Panc1 (cell line): ENCODE measurements around the gene JMY. TPM values are rescaled to one million over a fixed set of nuclear protein-coding genes. Genes with fewer than 3 reads are reported as not detected.

Experiments used
- ATAC-seq: fragments of 200-7000 bp; cut with Tn5 transposase; 2 replicates; pipeline ENCODE4 v1.9.1; 2020; ENCODE audit warnings: mild to moderate bottlenecking, moderate library complexity
- BruUV-seq: library from RNA; stranded (reverse); fragments of 400-500 nt; replicated peaks from 2 replicates; lab custom pipeline; 2021; lab: Mats Ljungman, UMichigan
- CTCF ChIA-PET: fragments of 300-600 bp; sonication (Branson Sonifier 250); formaldehyde crosslinking; loops from one replicate; lab custom pipeline; 2022; ENCODE audit warnings: antibody characterized with exemption; lab: Charles Lee
- POLR2A ChIA-PET: fragments of 300-600 bp; sonication (Branson Sonifier 250); formaldehyde crosslinking; loops from one replicate; lab custom pipeline; 2022; ENCODE audit warnings: antibody characterized with exemption; lab: Charles Lee
- DNase-seq: peaks from one replicate; pipeline ENCODE4 v3.0.0-alpha.2; 2010; ENCODE audit warnings: low read depth, low spot score
- H3K27ac ChIP-seq: 2 replicates; pipeline ENCODE4 v1.5.1; 2011; ENCODE audit warnings: mild to moderate bottlenecking, low read length, inconsistent platforms
- H3K27me3 ChIP-seq: fragments of 200-500 bp; sonication (Bioruptor generic); 2 replicates; pipeline ENCODE4 v1.6.0; 2014; ENCODE audit warnings: low read length, inconsistent platforms; ENCODE audit not compliant: control insufficient read depth, insufficient read depth
- H3K36me3 ChIP-seq: fragments of 200-500 bp; sonication (Bioruptor generic); 2 replicates; pipeline ENCODE4 v1.5.1; 2014; ENCODE audit warnings: inconsistent platforms, mild to moderate bottlenecking, low read length, moderate library complexity; ENCODE audit not compliant: control insufficient read depth, insufficient read depth
- H3K4me1 ChIP-seq: 2 replicates; pipeline ENCODE4 v1.5.1; 2011; ENCODE audit warnings: inconsistent platforms, mild to moderate bottlenecking, low read length, moderate library complexity; ENCODE audit not compliant: control insufficient read depth, insufficient read depth
- H3K4me3 ChIP-seq, 2 experiments: 2 replicates each; pipeline ENCODE4 v1.5.1; 2011 to 2012; ENCODE audit warnings: low read depth in 2 of 2, low read length in 2 of 2, mild to moderate bottlenecking in 2 of 2, inconsistent platforms in 1 of 2, moderate library complexity in 1 of 2
- H3K9me3 ChIP-seq: fragments of 200-500 bp; sonication (Bioruptor generic); 2 replicates; pipeline ENCODE4 v1.5.1; 2014; ENCODE audit warnings: low read depth, mild to moderate bottlenecking, inconsistent platforms, low read length, moderate library complexity; ENCODE audit not compliant: control insufficient read depth, insufficient read depth
- POLR2AphosphoS5 ChIP-seq: IDR thresholded peaks from 2 replicates; pipeline ENCODE4 v1.6.1; 2012; ENCODE audit warnings: mild to moderate bottlenecking, low read depth, low read length, moderate library complexity
- SIN3A ChIP-seq: IDR thresholded peaks from 2 replicates; pipeline ENCODE4 v1.6.1; 2012; ENCODE audit warnings: low read depth, mild to moderate bottlenecking, low read length, moderate library complexity, borderline replicate concordance; ENCODE audit not compliant: insufficient read depth
- TCF7L2 ChIP-seq: IDR thresholded peaks from 2 replicates; pipeline ENCODE4 v1.6.1; 2011; ENCODE audit warnings: mild to moderate bottlenecking, low read depth, low read length, inconsistent platforms
- in situ Hi-C: cut with HindIII; loops from 2 replicates; pipeline ENCODE4 v1.10.0; 2016; ENCODE audit warnings: low sequenced_read_pairs, low pct_unique_long_range_greater_than_20kb
- intact Hi-C: fragments of 100-400 bp; cut with micrococcal nuclease; formaldehyde crosslinking; loops from one replicate; pipeline ENCODE4 v1.10.0; 2022; ENCODE audit not compliant: unreplicated experiment
- total RNA-seq: library from RNA; stranded (reverse); gene quantifications from one replicate; pipeline ENCODE4 v1.2.1, GENCODE V29; 2021; ENCODE audit not compliant: unreplicated experiment
- TF ChIP-seq, protein P1 (sequence below), 2 experiments: IDR thresholded peaks; 2 replicates each; pipeline ENCODE4 v1.6.1; 2011 to 2012; ENCODE audit warnings: low read depth in 2 of 2, control low read depth in 1 of 2, low read length in 1 of 2, mild to moderate bottlenecking in 1 of 2, moderate library complexity in 1 of 2; ENCODE audit not compliant: insufficient read depth in 1 of 2
- TF ChIP-seq, protein P2 (sequence below): fragments of 450-650 bp; IDR thresholded peaks from 2 replicates; pipeline ENCODE4 v1.5.1; 2017; ENCODE audit warnings: mild to moderate bottlenecking

Gene JMY
- total RNA-seq, 1 experiment from 2014 or later = 6.1 TPM

DNA sequence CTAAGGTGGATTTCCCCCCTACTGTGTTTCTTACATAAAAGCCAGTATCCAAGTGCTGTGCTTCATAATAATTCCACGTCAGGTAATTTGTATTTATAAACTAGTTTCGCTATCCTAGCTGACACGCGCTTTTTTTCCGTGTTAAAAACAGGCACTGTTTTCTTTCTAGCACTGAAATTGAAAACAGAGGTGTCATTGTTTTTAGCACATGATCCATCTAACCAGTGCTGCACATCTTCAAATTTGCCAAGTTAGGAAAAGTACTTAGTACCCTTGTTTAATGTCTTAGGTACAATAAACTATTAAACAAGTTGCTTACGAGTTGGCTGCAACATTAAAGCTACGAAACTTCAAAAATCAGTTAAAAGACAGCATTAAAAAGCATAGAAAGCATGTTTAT is 49.9 kb downstream of the JMY start:
- Histone ChIP-seq H3K4me3 (no peak overlapping the region), H3K36me3 (no peaks in the 10 kb centered on the region), H3K27me3 (no peaks in the 10 kb centered on the region), H3K9me3 (no peaks in the 10 kb centered on the region), H3K4me1 (no peaks in the 10 kb centered on the region), H3K27ac (no peak overlapping the region)
- in situ Hi-C loops (no loop called here), intact Hi-C loops (no loop called here)
- ChIA-PET CTCF (no interaction called here), POLR2A (interaction anchor here (0.7 kb wide), 1 partner anchor 38 kb away, joined by 4 read pairs; no protein-coding TSS in a partner anchor)
- BruUV-seq = no TSS peak
- DNase-seq = no peak
- TF ChIP-seq TCF7L2 (no peak), SIN3A (no peak), POLR2AphosphoS5 (no peak)
- TF ChIP-seq, protein P1, sequence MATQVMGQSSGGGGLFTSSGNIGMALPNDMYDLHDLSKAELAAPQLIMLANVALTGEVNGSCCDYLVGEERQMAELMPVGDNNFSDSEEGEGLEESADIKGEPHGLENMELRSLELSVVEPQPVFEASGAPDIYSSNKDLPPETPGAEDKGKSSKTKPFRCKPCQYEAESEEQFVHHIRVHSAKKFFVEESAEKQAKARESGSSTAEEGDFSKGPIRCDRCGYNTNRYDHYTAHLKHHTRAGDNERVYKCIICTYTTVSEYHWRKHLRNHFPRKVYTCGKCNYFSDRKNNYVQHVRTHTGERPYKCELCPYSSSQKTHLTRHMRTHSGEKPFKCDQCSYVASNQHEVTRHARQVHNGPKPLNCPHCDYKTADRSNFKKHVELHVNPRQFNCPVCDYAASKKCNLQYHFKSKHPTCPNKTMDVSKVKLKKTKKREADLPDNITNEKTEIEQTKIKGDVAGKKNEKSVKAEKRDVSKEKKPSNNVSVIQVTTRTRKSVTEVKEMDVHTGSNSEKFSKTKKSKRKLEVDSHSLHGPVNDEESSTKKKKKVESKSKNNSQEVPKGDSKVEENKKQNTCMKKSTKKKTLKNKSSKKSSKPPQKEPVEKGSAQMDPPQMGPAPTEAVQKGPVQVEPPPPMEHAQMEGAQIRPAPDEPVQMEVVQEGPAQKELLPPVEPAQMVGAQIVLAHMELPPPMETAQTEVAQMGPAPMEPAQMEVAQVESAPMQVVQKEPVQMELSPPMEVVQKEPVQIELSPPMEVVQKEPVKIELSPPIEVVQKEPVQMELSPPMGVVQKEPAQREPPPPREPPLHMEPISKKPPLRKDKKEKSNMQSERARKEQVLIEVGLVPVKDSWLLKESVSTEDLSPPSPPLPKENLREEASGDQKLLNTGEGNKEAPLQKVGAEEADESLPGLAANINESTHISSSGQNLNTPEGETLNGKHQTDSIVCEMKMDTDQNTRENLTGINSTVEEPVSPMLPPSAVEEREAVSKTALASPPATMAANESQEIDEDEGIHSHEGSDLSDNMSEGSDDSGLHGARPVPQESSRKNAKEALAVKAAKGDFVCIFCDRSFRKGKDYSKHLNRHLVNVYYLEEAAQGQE (IDR thresholded peaks at IDR 0.05; ENCODE audit: insufficient read depth in 1 of 2, low read depth in 2 of 2, low read length in 1 of 2) = no peak
- TF ChIP-seq, protein P2, sequence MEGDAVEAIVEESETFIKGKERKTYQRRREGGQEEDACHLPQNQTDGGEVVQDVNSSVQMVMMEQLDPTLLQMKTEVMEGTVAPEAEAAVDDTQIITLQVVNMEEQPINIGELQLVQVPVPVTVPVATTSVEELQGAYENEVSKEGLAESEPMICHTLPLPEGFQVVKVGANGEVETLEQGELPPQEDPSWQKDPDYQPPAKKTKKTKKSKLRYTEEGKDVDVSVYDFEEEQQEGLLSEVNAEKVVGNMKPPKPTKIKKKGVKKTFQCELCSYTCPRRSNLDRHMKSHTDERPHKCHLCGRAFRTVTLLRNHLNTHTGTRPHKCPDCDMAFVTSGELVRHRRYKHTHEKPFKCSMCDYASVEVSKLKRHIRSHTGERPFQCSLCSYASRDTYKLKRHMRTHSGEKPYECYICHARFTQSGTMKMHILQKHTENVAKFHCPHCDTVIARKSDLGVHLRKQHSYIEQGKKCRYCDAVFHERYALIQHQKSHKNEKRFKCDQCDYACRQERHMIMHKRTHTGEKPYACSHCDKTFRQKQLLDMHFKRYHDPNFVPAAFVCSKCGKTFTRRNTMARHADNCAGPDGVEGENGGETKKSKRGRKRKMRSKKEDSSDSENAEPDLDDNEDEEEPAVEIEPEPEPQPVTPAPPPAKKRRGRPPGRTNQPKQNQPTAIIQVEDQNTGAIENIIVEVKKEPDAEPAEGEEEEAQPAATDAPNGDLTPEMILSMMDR = no peak
- no peak for ATAC-seq

DNA sequence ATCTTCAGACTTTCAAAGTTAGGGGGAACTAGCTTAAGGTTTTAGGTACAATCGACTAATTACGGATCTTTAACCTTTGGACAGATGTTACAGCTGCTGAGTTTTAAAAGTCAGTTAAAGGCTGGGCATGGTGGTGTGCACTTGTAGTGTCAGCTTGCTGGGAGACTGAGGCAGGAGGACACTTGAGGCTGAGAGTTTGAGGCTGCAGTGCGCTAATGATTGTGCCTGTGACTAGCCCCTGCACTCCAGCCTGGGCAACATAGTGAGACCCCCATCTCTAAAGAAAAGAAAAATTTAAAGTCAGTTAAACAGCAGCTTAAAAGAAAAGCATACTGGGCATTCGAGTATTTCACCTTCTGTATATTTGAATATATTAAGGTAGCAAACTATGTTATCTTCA is 51.4 kb downstream of the JMY start:
- CTCF ChIA-PET = interaction anchor here (0.6 kb wide), 1 partner anchor 49 kb away, joined by 8 read pairs; no protein-coding TSS in a partner anchor
- Histone ChIP-seq H3K27me3 (no peaks in the 10 kb centered on the region), H3K27ac (no peak overlapping the region), H3K9me3 (no peaks in the 10 kb centered on the region), H3K4me3 (no peak overlapping the region), H3K36me3 (no peaks in the 10 kb centered on the region), H3K4me1 (no peaks in the 10 kb centered on the region)
- ATAC-seq (no peak), DNase-seq (no peak)
- BruUV-seq = no TSS peak
- TF ChIP-seq, protein P2 = no peak
- TF ChIP-seq SIN3A (no peak), TCF7L2 (no peak), POLR2AphosphoS5 (no peak)
- TF ChIP-seq, protein P1 (IDR thresholded peaks at IDR 0.05; ENCODE audit: insufficient read depth in 1 of 2, low read depth in 2 of 2, low read length in 1 of 2) = no peak
- POLR2A ChIA-PET = no interaction called here
- intact Hi-C loops = no loop called here
- in situ Hi-C loops = no loop called here
